ENCODE data around the gene DAZ2.
"Not testable (repeated sequence)": the region's sequence is repeated elsewhere in the genome, so short reads cannot be mapped to it uniquely, and the experiment has no call there.

Gene DAZ2

GRCh38 chrY:23219233-23219632 lies at the start of gene DAZ2:
TSS of gene DAZ2 (plus strand) at chrY:23219533. CDS start at chrY:23219741, 208 bp downstream.
- not testable (repeated sequence) for DNase-seq

- DNase-seq: not testable (repeated sequence)
Measured at GRCh38 chrY:23198908-23199307, 20.4 kb upstream of the DAZ2 start, which contains the start of gene DAZ1. TSS of gene DAZ1 (minus strand) at chrY:23199008. CDS start at chrY:23198800, 208 bp downstream.

GRCh38 chrY:23207455-23207854 lies 11.9 kb upstream of the DAZ2 start:
- DNase-seq: not testable (repeated sequence)

GRCh38 chrY:23209802-23210495 lies 9.4 kb upstream of the DAZ2 start:
- not testable (repeated sequence) for DNase-seq

- DNase-seq: not testable (repeated sequence)
Measured at GRCh38 chrY:23210681-23211080, 8.7 kb upstream of the DAZ2 start.

All from NCI-H510A treated with DMSO at 0.1 percent for 48 hours (cell line).